Right lobe of liver (tissue), 4 donors: ENCODE measurements around the gene ZNF511.

Source experiments
- CTCF ChIP-seq, 4 donors: fragments of 200-600 bp in 3 of 4; fragments of 450-650 bp in 1 of 4; IDR thresholded peaks; one replicate each; pipeline versions ENCODE4 v1.5.1 to v1.8.0; 2016 to 2022; ENCODE audit warnings: antibody characterized with exemption in 4 of 4, mild to moderate bottlenecking in 2 of 4
- POLR2A ChIP-seq: fragments of 450-650 bp; IDR thresholded peaks from one replicate; pipeline ENCODE4 v1.6.1; 2017; ENCODE audit warnings: antibody characterized with exemption, mild to moderate bottlenecking
- donor health status: DM: no; HTN: no; CAD: no.
- donor health status: DM: no; HTN: no; CAD: no.
- donor health status: DM: no; HTN: yes; CAD: no.

GRCh38 chr10:133312769-133313145, 4.0 kb downstream of the ZNF511 start:
- TF ChIP-seq CTCF (IDR thresholded peaks at IDR 0.05) = no peak
- TF ChIP-seq POLR2A = no peak
